Vagina (tissue), 2 donors: ENCODE measurements around the gene MRPL51. TPM values are rescaled to one million over a fixed set of nuclear protein-coding genes. Genes with fewer than 3 reads are reported as not detected.
"Not testable (repeated sequence)": the region's sequence is repeated elsewhere in the genome, so short reads cannot be mapped to it uniquely, and the experiment has no call there.

Experiments used
- DNase-seq, 2 donors: peaks; one replicate each; pipeline ENCODE4 v3.0.0-alpha.2; 2017; ENCODE audit errors: extremely low spot score in 2 of 2
- H3K27ac ChIP-seq: fragments of 200-600 bp; sonication (generic); one replicate; pipeline ENCODE4 v1.5.1; 2019
- H3K27me3 ChIP-seq: fragments of 200-600 bp; sonication (generic); one replicate; pipeline ENCODE4 v1.5.1; 2019
- H3K36me3 ChIP-seq, 2 donors: fragments of 200-600 bp; sonication (generic); one replicate each; pipeline ENCODE4 v1.5.1; 2017 to 2019
- H3K4me1 ChIP-seq: fragments of 200-600 bp; sonication (generic); one replicate; pipeline ENCODE4 v1.5.1; 2019
- H3K4me3 ChIP-seq, 2 donors: fragments of 200-600 bp; sonication (generic); 1 replicate in 1 of 2; 2 replicates in 1 of 2; pipeline ENCODE4 v1.5.1; 2016 to 2019
- H3K9me3 ChIP-seq: fragments of 200-600 bp; sonication (generic); one replicate; pipeline ENCODE4 v1.5.1; 2019
- POLR2A ChIP-seq, 2 donors: fragments of 450-650 bp; IDR thresholded peaks; one replicate each; pipeline ENCODE4 v1.6.1; 2017; ENCODE audit warnings: antibody characterized with exemption in 2 of 2, mild to moderate bottlenecking in 2 of 2, moderate library complexity in 2 of 2
- POLR2AphosphoS5 ChIP-seq, 2 donors: sonication (generic); formaldehyde crosslinking; IDR thresholded peaks; one replicate each; pipeline ENCODE4 v1.9.0; 2017; ENCODE audit warnings: antibody characterized with exemption in 2 of 2, mild to moderate bottlenecking in 2 of 2, low read depth in 1 of 2; ENCODE audit not compliant: insufficient read depth in 1 of 2
- intact Hi-C: fragments of 100-400 bp; cut with DNase I; formaldehyde crosslinking; loops from one replicate; pipeline ENCODE4 v1.15.1; 2023
- total RNA-seq: library from RNA; depleted of rRNA; stranded (reverse); fragments of >200 nt; gene quantifications from one replicate; pipeline ENCODE4 v1.2.3, GENCODE V29; 2016
- TF ChIP-seq, protein P1 (sequence below), 3 experiments: fragments of 450-650 bp in 2 of 3; fragments of 200-600 bp in 1 of 3; sonication (generic) in 1 of 3; IDR thresholded peaks; one replicate each; pipeline ENCODE4 v1.5.1; 2017 to 2019; ENCODE audit warnings: antibody characterized with exemption in 3 of 3, mild to moderate bottlenecking in 2 of 3, moderate library complexity in 2 of 3

Gene MRPL51
- total RNA-seq, 1 donor from 2014 or later = 23.1 TPM

DNA sequence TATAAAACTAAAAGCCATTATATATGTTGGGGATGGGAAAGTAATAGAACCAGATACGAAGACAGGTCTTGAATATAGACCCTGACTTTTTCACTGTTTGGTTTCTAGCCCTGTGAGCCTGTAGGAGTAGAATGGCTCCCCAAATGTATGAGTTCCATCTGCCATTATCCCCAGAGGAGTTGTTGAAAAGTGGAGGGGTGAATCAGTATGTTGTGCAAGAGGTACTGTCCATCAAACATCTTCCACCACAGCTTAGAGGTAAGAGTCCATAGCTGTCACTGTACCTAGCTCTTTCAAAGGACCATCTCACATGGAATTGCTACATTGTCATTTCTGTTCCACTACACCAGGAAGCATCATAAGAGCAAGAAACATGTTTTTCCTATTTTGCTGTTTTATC, 1.9 kb upstream of the MRPL51 start:
- peak overlapping the region in 1 of 2 donors; percentile 90 for H3K4me3 ChIP-seq
- DNase-seq = no peak
- H3K36me3 ChIP-seq = peaks cover 0 to 26% of the 10 kb centered on the region in 2 donors

DNA sequence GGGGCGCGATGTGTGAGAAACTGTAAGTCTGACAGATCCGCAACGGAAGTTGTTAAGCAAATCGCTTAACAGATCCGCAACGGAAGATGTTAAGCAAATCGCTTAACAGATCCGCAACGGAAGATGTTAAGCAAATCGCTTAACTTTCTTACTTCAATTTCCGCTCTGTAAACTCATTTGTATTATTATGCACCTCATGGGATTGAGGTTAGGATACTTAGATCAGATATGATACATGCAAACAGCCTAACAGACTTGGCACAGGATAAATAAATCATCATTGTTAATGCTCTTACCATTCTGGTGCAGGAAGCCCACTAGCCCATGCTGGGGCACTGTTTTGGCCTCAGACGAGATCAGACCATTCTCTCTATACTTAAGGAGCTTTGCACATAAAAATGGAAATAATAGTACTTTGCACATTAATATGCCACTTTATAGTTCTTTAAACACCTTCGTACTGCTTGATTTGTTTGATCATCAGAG, 1.2 kb upstream of the MRPL51 start:
- TF ChIP-seq POLR2A (IDR thresholded peaks at IDR 0.05) = no peak
- no peak for TF ChIP-seq POLR2AphosphoS5 (IDR thresholded peaks at IDR 0.05; ENCODE audit: insufficient read depth in 1 of 2, low read depth in 1 of 2)
- TF ChIP-seq, protein P1, sequence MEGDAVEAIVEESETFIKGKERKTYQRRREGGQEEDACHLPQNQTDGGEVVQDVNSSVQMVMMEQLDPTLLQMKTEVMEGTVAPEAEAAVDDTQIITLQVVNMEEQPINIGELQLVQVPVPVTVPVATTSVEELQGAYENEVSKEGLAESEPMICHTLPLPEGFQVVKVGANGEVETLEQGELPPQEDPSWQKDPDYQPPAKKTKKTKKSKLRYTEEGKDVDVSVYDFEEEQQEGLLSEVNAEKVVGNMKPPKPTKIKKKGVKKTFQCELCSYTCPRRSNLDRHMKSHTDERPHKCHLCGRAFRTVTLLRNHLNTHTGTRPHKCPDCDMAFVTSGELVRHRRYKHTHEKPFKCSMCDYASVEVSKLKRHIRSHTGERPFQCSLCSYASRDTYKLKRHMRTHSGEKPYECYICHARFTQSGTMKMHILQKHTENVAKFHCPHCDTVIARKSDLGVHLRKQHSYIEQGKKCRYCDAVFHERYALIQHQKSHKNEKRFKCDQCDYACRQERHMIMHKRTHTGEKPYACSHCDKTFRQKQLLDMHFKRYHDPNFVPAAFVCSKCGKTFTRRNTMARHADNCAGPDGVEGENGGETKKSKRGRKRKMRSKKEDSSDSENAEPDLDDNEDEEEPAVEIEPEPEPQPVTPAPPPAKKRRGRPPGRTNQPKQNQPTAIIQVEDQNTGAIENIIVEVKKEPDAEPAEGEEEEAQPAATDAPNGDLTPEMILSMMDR (IDR thresholded peaks at IDR 0.05) = no peak
- intact Hi-C loops = loop anchor here (5.0 kb wide), 1 partner anchor 38 kb away; the partner anchor contains the start of gene GAPDH
- H3K27ac ChIP-seq = no peak overlapping the region
- H3K9me3 ChIP-seq = no peaks in the 10 kb centered on the region
- peaks cover 25% of the 10 kb centered on the region for H3K4me1 ChIP-seq
- peaks cover 0 to 23% of the 10 kb centered on the region in 2 donors for H3K36me3 ChIP-seq
- H3K4me3 ChIP-seq = peak overlapping the region; percentile 77 to 90
- no peaks in the 10 kb centered on the region for H3K27me3 ChIP-seq
- no peak for DNase-seq

More for the DNA sequence above, 1.9 kb upstream of the MRPL51 start:
- peaks cover 25% of the 10 kb centered on the region for H3K4me1 ChIP-seq
- intact Hi-C loops = loop anchor here (5.0 kb wide), 1 partner anchor 37 kb away; the partner anchor contains the start of gene GAPDH
- H3K27me3 ChIP-seq = no peaks in the 10 kb centered on the region
- no peaks in the 10 kb centered on the region for H3K9me3 ChIP-seq
- TF ChIP-seq POLR2AphosphoS5 (IDR thresholded peaks at IDR 0.05; ENCODE audit: insufficient read depth in 1 of 2, low read depth in 1 of 2) (no peak), POLR2A (IDR thresholded peaks at IDR 0.05) (no peak)
- TF ChIP-seq, protein P1 (IDR thresholded peaks at IDR 0.05) = no peak
- no peak overlapping the region for H3K27ac ChIP-seq

GRCh38 chr12:6493497-6494257, 615 bp upstream of the MRPL51 start, which contains the start of gene NCAPD2:
TSS of gene NCAPD2 (plus strand) at chr12:6494102. CDS start at chr12:6495099, 997 bp downstream.
- peak within 1 kb of the TSS; percentile 96 for H3K27ac ChIP-seq
- H3K36me3 ChIP-seq = peaks cover 0 to 21% of the 10 kb centered on the region in 2 donors
- no peaks in the 10 kb centered on the region for H3K9me3 ChIP-seq
- TF ChIP-seq POLR2A (IDR thresholded peaks at IDR 0.05) = no peak
- TF ChIP-seq POLR2AphosphoS5 (IDR thresholded peaks at IDR 0.05; ENCODE audit: insufficient read depth in 1 of 2, low read depth in 1 of 2) = peak in 1 of 2 donors; percentile 86
- TF ChIP-seq, protein P1 (IDR thresholded peaks at IDR 0.05) = peak in 1 of 3 experiments; percentile 65
- H3K4me1 ChIP-seq = peaks cover 25% of the 10 kb centered on the region
- H3K4me3 ChIP-seq = peak within 1 kb of the TSS; percentile 77 to 90
- peak; percentile 98 for DNase-seq
- intact Hi-C loops = loop anchor here (5.0 kb wide), 1 partner anchor 39 kb away; the partner anchor contains the start of gene GAPDH
- no peaks in the 10 kb centered on the region for H3K27me3 ChIP-seq

- DNase-seq, H3K27me3 ChIP-seq, H3K36me3 ChIP-seq, H3K27ac ChIP-seq, H3K4me3 ChIP-seq, H3K9me3 ChIP-seq: not testable (repeated sequence)
- intact Hi-C loops = loop anchor here (5.0 kb wide), 1 partner anchor 42 kb away; the partner anchor contains the start of gene GAPDH
- peaks cover 25% of the 10 kb centered on the region for H3K4me1 ChIP-seq
These were observed 2.4 kb downstream of the MRPL51 start for GRCh38 chr12:6490673-6491072.

- DNase-seq = no peak
- Histone ChIP-seq H3K4me3 (no peak overlapping the region), H3K4me1 (peaks cover 13% of the 10 kb centered on the region), H3K36me3 (peaks cover 0 to 6% of the 10 kb centered on the region in 2 donors), H3K27me3 (no peaks in the 10 kb centered on the region), H3K9me3 (no peaks in the 10 kb centered on the region), H3K27ac (no peak overlapping the region)
- TF ChIP-seq, protein P1 (IDR thresholded peaks at IDR 0.05) = no peak
- no peak for TF ChIP-seq POLR2AphosphoS5 (IDR thresholded peaks at IDR 0.05; ENCODE audit: insufficient read depth in 1 of 2, low read depth in 1 of 2)
- intact Hi-C loops = no loop called here
These were observed 3.6 kb downstream of the MRPL51 start for GRCh38 chr12:6489449-6489848.
